ENCODE results near the gene EMX2.
"Not testable (repeated sequence)": the region's sequence is repeated elsewhere in the genome, so short reads cannot be mapped to it uniquely, and the experiment has no call there.

The EMX2 gene

DNA sequence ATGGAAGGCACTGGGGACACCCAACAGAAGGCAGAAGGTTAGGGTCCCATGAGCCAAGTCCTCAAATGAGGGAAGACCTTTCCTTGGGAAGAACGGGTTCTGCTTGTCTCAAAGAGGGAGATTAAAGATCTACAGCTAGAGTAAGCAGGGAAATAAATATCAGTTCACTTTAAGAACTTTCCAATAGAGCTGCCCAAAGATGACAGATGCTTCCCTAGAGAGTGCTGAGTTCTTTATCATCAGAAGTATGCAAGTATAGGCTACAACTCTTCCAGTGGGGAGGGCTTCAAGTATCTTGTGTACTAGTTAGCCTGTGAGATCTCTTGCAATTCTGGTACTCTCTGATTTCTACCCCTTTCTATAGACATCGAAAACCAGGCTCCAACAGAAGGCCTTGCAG, 39.4 kb downstream of the EMX2 start:
- TF ChIP-seq, protein P1, sequence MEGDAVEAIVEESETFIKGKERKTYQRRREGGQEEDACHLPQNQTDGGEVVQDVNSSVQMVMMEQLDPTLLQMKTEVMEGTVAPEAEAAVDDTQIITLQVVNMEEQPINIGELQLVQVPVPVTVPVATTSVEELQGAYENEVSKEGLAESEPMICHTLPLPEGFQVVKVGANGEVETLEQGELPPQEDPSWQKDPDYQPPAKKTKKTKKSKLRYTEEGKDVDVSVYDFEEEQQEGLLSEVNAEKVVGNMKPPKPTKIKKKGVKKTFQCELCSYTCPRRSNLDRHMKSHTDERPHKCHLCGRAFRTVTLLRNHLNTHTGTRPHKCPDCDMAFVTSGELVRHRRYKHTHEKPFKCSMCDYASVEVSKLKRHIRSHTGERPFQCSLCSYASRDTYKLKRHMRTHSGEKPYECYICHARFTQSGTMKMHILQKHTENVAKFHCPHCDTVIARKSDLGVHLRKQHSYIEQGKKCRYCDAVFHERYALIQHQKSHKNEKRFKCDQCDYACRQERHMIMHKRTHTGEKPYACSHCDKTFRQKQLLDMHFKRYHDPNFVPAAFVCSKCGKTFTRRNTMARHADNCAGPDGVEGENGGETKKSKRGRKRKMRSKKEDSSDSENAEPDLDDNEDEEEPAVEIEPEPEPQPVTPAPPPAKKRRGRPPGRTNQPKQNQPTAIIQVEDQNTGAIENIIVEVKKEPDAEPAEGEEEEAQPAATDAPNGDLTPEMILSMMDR (IDR thresholded peaks at IDR 0.05; ENCODE audit: insufficient read depth, low read length, poor library complexity, severe bottlenecking): no peak
- no peak for DNase-seq (ENCODE audit: extremely low read depth, insufficient read length)
- Histone ChIP-seq H3K36me3 (ENCODE audit: control insufficient read depth, insufficient read depth, low read length) (no peaks in the 10 kb centered on the region), H3K27me3 (replicated peaks; ENCODE audit: control insufficient read depth, insufficient read depth, low read length) (no peaks in the 10 kb centered on the region; the same call in none of the 2 replicates), H3K4me3 (replicated peaks; ENCODE audit: low read depth, low read length) (no peak overlapping the region)

DNA sequence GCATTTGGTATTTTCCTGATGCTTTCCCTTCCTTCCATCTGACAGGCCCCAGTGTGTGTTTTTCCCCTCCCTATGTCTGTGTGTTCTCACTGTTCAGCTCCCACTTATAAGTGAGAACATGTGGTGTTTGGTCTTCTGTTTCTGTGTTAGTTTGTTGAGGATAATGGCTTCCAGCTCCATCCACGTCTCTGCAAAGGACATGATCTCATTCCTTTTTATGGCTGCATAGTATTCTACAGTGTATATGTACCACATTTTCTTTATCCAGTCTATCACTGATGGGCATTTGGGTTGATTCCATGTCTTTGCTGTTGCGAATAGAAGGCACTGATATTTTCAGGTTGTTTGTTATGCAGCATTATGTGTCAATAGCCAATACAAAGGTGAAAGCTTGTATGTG, 42.3 kb downstream of the EMX2 start:
- not testable (repeated sequence) for H3K4me3 ChIP-seq (replicated peaks; ENCODE audit: low read depth, low read length); H3K27me3 ChIP-seq (replicated peaks; ENCODE audit: control insufficient read depth, insufficient read depth, low read length); H3K36me3 ChIP-seq (ENCODE audit: control insufficient read depth, insufficient read depth, low read length); DNase-seq (ENCODE audit: extremely low read depth, insufficient read length)

DNA sequence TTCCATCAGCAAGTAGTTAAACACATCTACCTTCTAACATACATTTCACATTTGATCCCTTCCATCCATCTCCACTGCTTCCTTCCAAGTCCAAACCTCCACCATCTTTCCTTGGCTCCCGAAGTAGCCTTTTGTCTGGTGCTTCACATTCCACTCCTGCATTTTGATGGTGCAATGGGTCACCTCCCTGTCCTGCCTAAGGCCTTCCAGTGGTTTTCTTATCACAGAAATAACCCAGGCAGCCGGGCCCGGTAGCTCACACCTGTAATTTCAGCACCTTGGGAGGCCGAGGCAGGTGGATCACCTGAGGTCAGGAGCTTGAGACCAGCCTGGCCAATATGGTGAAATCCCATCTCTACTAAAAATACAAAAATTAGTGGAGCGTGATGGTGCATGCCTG, 44.5 kb downstream of the EMX2 start:
- no peak for DNase-seq (ENCODE audit: extremely low read depth, insufficient read length)
- Histone ChIP-seq H3K4me3 (replicated peaks; ENCODE audit: low read depth, low read length) (no peak overlapping the region), H3K36me3 (ENCODE audit: control insufficient read depth, insufficient read depth, low read length) (no peaks in the 10 kb centered on the region), H3K27me3 (replicated peaks; ENCODE audit: control insufficient read depth, insufficient read depth, low read length) (no peaks in the 10 kb centered on the region; the same call in none of the 2 replicates)
- TF ChIP-seq, protein P1 (IDR thresholded peaks at IDR 0.05; ENCODE audit: insufficient read depth, low read length, poor library complexity, severe bottlenecking): no peak

DNA sequence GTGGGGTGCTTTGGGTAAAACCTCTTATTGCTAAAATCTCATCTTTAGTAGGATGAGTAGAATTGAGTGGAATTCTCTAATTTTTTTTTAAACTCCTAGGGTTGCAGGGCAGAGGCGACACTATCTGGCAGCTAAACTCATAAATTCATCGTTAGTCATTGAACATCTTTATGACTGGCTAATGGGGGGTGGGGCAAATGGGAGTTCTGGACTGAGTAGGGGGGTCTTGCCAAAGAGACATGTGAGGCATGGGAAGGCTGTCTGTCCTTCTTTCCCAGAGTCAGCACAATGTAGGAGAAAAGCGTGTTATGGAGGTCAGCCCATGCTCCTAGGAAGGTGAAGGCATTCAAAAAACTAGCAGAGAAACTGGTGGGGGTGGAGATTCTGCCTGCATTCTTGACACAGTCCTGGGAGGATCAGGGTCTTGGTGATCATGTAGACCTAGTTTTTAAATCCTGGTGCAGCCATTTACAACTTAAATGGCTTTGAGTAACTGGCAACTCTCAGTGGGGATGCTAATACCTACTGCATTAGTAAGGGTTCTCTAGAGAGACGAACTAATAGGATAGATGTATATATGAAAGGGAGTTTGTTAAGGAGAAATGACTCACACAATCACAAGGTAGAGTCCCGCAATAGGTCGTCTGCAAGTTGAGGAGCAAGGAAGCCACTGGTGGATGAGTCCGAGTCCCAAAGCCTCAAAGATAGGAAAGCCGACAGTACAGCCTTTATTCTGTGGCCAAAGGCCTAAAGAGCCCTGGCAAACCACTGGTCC, 47.7 kb downstream of the EMX2 start:
- TF ChIP-seq, protein P1 (IDR thresholded peaks at IDR 0.05; ENCODE audit: insufficient read depth, low read length, poor library complexity, severe bottlenecking): no peak
- DNase-seq (ENCODE audit: extremely low read depth, insufficient read length): no peak
- no peaks in the 10 kb centered on the region; the same call in none of the 2 replicates for H3K27me3 ChIP-seq (replicated peaks; ENCODE audit: control insufficient read depth, insufficient read depth, low read length)
- H3K4me3 ChIP-seq (replicated peaks; ENCODE audit: low read depth, low read length): no peak overlapping the region
- no peaks in the 10 kb centered on the region for H3K36me3 ChIP-seq (ENCODE audit: control insufficient read depth, insufficient read depth, low read length)

DNA sequence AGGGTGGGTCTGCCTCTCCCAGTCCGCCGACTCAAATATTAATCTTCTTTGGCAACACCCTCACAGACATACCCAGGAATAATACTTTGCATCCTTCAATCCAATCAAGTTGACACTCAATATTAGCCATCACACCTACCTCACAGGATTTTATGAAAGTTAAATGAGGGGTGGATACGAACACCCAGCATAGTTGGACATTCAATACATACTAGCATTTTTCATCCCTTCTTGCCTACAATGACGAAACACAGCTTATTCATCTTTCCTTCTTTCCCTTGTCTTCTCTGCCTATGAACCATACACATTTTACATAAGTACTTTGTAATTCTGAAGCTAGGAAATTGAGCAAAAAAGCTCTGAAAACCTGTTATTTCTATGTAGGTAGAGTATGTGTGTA, 48.5 kb downstream of the EMX2 start:
- DNase-seq (ENCODE audit: extremely low read depth, insufficient read length): no peak
- TF ChIP-seq, protein P1 (IDR thresholded peaks at IDR 0.05; ENCODE audit: insufficient read depth, low read length, poor library complexity, severe bottlenecking): no peak
- Histone ChIP-seq H3K4me3 (replicated peaks; ENCODE audit: low read depth, low read length) (no peak overlapping the region), H3K36me3 (ENCODE audit: control insufficient read depth, insufficient read depth, low read length) (no peaks in the 10 kb centered on the region), H3K27me3 (replicated peaks; ENCODE audit: control insufficient read depth, insufficient read depth, low read length) (peaks cover 2% of the 10 kb centered on the region)

DNA sequence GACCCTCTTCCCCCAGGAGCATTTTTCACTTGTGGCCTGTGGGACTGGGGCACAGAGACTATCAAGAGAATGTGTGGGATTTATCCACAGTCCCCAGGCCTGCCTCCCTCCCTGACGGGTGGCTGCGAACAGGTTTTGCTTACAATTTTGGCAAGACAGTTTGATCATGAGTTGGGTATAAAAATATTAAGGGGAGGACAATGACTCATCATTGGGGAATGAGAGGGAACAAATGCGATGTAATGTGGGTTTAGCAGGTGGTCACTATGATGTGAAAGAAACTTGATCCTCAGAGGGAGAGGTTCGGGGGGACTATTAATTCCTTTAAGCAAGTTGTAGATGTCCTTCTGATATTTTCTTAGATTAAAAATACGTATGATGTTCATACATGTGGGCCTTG, 52.2 kb downstream of the EMX2 start:
- no peak for DNase-seq (ENCODE audit: extremely low read depth, insufficient read length)
- no peak overlapping the region for H3K4me3 ChIP-seq (replicated peaks; ENCODE audit: low read depth, low read length)
- TF ChIP-seq, protein P1 (IDR thresholded peaks at IDR 0.05; ENCODE audit: insufficient read depth, low read length, poor library complexity, severe bottlenecking): no peak
- H3K36me3 ChIP-seq (ENCODE audit: control insufficient read depth, insufficient read depth, low read length): no peaks in the 10 kb centered on the region
- H3K27me3 ChIP-seq (replicated peaks; ENCODE audit: control insufficient read depth, insufficient read depth, low read length): peaks cover 4% of the 10 kb centered on the region; the same call in 1 of the 2 replicates

All from GM06990 (cell line).